DND-41 (cell line): ENCODE data around the gene YPEL1.

Experiments
- EZH2 ChIP-seq: IDR thresholded peaks from 3 replicates; pipeline ENCODE4 v1.6.1; 2012; ENCODE audit warnings: borderline replicate concordance, low read depth, mild to moderate bottlenecking, moderate library complexity, low read length, inconsistent platforms; ENCODE audit not compliant: severe bottlenecking
- TF ChIP-seq, protein P1 (sequence below): IDR thresholded peaks from 2 replicates; pipeline ENCODE4 v1.5.1; 2012; ENCODE audit warnings: borderline replicate concordance, low read length, moderate library complexity, mild to moderate bottlenecking; ENCODE audit not compliant: poor library complexity, severe bottlenecking; ENCODE audit errors: extremely low read depth

DNA sequence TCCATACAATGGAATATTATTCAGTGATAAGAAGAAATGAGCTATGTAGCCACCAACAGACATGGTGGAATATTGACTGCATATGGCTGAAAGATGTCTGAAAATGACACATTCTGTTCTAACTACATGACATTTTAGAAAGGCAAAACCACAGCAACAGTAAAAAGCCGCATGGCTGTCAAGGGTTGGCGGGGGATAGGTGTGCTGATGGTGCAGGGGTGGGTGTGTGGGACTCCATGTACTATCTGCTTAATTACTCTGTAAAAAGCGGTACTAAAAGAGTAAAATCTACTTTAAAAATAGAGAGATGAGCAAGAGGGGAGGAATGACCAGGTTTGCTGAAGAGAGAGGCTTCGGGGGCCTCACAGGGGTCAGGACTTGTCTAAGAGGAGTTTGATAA is 16.7 kb upstream of the YPEL1 start:
- TF ChIP-seq, protein P1, sequence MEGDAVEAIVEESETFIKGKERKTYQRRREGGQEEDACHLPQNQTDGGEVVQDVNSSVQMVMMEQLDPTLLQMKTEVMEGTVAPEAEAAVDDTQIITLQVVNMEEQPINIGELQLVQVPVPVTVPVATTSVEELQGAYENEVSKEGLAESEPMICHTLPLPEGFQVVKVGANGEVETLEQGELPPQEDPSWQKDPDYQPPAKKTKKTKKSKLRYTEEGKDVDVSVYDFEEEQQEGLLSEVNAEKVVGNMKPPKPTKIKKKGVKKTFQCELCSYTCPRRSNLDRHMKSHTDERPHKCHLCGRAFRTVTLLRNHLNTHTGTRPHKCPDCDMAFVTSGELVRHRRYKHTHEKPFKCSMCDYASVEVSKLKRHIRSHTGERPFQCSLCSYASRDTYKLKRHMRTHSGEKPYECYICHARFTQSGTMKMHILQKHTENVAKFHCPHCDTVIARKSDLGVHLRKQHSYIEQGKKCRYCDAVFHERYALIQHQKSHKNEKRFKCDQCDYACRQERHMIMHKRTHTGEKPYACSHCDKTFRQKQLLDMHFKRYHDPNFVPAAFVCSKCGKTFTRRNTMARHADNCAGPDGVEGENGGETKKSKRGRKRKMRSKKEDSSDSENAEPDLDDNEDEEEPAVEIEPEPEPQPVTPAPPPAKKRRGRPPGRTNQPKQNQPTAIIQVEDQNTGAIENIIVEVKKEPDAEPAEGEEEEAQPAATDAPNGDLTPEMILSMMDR, result no peak
- TF ChIP-seq EZH2, result no peak
